ENCODE measurements around the gene TMEM132C.

Gene TMEM132C

DNA sequence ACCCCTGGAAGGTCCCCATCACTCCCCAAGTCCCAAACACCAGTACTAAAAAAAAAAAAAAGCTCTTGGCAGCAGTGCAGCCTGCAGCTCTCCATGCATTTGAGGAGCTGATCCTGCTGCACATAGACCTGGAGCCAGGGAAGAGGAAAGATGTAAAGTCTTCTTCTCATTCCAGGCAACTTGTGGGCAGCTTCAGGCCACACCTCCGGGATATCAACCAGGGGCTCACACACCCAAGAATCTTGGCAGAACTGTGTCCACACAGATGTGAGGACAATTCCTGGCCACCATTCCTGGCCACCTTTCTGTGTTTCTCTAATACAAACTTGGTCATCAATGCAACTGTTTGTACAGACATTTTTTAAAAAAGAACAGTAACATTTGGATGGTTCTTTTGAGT lies 72.7 kb downstream of the TMEM132C start:
- DNase-seq = no peak

DNA sequence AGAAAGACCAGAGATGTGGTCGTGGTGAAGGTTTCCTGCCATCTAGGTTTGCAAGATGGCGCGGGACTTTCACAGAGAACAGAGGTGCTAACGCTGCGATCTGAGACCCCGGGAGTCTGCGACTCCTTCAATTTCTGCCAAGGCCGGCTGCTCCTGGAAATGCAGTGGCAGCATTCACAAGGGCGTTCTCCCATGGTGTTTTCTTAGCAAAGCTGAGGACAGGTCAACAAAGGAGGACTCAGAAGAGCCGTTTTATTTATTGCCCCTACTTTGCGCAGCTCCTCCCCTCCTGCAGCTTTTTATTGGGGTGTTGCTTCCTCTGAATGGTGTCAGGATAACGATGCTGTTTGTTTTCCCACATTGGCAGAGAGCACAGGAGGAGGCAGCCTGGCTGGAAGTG lies 86.3 kb downstream of the TMEM132C start:
- no peak for DNase-seq

DNA sequence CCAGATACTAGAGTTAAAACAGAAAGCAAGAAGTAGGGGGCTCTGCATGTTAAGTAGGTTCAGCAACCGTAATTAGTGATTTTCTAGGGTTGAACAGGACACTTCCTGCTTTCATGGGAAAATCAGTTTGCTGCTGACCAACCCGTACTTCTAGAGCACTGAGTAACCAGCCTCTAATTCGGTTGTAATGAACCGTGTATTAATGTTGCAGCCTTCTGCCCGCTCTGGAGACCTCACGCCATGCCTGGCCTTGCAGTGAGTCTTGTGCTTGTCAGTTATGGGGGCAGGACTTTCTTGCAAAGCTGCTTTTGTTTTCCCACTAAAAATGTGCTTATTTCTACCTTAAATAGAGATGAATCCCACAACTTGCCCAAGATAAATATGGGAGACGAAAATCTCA lies 89.6 kb downstream of the TMEM132C start:
- no peak for DNase-seq

DNA sequence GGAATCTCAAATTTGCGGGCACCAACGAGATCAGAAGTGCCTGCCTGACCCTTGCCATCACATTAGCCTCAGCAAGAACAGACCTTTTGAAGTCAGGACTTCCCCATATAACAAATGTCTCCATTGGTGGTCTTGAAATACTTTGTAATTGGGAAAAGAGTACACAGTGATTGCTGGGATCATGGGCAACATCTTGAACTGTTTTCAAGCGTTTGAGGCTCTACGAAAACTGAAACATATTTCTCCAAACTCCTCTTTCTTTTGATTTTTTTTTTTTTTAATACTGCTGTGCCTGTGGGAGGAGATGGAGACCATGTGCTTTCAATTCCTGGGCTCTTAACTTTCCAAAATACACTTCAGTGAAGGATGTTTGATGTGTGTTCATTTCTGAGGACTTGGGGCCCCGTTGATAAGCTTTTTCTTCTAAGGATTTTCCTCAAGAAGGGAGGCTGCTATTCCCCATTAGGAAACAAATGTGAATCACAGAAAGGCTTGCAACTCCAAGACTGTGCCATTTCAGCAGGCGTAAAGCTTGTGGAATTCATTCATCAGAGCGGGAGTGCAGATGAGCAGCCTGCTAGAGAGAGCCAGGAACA lies 94.5 kb downstream of the TMEM132C start:
- no peak for DNase-seq

DNA sequence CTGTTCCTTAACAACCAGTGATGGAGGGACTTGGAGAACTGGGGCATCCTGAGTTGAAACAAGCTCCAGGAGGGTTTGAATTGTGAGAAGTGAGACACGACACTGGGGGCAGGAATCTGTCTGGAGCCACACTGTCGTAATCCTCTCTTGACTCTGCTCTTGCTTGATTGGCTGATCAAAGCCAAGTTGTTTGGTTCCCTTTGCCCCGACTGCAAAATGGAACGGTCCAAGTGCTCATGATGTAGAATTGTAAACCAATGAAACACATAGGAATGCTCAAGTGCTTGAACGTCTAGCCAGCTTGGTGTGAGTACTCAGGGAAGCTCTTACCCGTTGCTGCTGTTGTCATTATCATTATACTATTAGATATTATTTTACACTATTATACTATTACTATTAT lies 98.1 kb downstream of the TMEM132C start:
- DNase-seq = no peak

DNA sequence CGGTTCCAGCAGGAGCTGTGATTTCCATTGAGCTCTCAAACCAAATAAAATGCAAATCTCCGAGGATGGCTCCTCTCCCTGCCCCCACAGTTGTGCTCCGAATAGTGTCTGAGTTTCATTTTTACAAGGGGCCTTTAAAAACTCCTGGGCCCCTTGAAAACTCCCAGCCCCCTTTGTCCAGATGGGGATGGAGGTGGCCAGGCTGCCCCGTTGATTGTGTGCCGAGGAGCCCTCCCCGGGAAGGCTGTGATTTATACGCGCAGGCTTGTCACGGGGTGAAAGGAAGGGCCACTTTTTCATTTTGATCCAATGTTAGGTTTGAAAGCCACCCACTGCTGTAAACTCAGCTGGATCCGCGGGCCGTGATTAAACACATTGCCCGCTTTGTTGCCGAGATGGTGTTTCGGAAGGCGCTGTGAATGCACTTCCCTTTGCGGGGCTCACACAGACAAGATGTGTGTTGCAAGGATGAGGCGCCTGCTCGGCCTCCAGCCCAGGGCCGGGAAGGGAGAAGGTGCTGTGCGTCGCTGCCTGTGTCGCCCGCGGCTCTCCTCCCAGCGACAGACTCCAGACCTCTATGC lies 98.8 kb downstream of the TMEM132C start:
- no peak for DNase-seq

DNA sequence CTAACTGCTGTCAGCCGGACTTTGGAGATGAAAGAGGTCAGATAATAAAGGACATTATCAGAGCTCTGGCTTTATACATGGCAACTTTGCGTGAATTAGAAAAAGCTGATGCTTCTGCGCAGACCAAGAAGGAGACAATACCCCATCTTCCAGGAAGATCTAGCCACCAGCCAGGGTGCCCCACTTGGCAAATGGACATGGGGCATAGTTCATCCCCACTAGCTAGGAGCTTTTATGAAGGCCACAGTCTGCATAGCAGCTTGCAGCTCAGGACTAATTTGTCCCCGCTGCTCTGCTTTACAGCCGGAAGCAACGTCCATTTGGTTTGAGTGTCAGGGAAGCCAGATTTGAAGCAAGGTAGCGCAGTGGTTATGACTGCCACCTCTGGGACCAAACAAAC lies 101.0 kb downstream of the TMEM132C start:
- DNase-seq = no peak

DNA sequence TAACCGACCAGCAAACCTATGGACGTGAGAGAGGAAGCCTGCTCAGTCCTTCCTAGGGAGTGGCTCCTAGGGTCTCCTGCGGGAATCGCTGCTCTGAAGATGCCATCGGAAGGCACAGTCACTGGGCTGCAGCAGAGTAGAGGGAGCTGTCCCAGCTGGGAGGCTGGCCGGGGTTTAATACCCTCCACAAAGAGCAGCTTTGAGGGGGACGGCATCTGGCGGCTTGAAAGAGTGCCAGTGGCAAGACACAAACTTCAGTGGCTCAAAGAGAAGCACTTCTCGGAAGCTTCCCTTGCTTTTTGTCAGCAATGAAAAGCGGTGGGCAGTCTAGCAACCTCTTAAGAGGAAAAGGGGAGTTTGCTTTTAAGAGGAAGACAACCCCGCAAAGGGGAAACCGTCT lies 114.6 kb downstream of the TMEM132C start:
- no peak for DNase-seq

DNA sequence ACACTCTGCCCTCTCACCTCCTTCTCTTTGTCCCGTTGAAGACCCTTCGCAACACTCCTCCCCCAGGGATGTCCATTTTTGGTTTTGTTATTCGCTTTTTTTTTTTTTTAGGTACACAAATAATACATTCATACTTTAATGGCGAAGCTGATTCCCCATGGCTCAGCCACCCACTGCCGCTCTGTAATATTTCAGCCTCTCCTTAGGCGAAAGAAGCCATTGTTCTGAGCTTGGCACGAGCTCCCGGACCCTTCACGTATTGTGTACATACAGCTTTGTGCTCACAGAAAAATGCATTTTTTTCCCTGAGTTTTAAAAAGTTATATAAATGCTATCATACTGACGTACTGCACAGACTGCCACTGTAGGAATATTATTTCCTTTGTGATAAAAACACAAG lies 115.0 kb downstream of the TMEM132C start:
- no peak for DNase-seq

DNA sequence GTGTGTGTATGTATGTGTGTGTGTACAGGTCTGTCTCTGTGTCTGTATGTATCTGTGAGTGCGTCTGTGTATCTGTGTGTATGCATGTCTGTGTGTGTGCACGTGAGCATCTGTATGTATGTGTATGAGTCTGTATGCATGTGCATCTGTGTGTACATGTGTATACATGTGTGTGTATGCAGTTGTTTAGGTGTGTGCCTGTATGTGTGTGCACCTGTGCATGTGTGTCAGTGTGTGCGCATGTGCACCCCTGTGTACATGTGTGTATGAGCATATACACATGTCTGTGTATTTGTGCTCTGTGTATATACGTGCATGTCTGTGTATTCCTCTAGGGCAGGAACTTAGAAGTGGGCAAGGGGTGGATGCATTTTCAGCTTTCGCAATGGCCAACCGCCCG lies 116.0 kb downstream of the TMEM132C start:
- DNase-seq = no peak

DNA sequence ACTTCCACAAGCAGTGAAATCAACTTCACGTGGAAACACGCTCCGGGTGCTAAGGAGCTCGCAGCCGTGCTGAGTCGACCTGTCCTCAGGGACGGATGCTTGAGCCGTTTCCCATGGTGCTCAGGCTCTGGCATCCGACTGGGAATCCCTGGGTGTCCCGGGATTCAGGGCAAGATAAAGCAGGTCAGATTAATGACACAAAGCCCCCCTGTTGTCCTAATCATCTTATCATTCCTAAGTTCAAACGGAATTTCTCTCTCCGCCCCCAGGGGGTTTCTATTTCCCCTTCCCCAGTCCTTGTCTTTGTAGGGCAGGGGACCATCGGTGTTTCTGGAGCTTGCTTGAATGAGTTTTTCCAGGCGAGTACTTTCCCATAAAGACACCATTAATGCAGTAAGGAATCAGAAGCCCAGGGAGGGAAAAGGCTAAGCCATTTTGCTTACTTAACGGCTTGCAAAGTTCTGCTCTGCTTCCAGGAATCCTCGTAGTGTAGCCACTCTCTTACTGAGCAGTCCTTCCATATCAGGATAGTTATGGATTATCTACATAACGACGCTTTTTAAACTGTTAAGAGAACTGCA lies 116.5 kb downstream of the TMEM132C start:
- DNase-seq = no peak

DNA sequence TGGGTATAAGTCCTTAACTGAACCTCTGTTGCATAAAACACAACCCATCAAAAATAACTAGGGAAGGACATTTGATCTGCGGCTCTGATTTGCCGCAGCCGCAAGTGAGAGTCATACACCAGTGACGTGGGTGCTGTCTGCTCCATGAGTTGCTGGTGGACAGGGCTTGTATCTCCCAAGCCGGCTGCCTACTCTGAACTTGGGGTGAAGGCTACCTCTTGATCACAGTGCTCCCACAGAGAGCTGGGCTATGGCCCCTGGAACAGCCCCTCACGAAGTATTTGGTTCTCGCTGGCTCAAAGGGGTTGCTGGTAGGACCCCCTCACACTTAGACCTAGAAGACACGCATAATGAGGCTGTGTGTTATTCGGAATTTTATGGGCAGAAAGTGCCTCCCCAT lies 118.8 kb downstream of the TMEM132C start:
- DNase-seq = no peak

DNA sequence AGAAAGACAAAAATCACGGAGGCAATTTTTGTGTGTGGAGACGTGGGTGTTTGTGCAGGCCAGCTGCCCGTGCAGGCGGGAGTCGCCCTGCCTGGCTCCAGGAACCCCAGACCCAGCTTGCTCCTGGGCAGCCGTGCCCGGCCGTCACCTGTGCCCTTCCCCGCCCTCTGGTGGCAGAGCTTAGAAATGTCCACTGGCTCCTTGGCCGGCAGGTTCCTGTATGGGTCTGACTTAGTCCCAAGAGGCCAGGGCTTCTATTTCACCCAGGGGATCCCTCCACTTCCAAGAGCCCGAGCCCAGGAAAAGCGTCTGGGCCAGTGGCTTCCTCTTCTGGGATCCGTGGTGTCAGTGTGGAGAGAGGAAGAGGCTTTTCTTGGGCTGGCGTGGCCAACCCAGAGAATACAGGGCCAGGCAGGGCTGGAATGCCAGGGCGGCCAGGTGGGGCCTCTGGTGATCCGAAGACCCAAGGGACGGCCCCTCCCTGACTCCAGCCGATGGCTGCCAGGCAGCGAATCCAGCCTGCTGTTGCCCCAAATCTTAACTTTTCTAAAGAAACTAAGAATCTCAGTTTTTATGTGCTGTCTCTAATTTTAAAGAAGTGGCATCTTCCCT lies 120.9 kb downstream of the TMEM132C start:
- DNase-seq = peak; percentile 7

DNA sequence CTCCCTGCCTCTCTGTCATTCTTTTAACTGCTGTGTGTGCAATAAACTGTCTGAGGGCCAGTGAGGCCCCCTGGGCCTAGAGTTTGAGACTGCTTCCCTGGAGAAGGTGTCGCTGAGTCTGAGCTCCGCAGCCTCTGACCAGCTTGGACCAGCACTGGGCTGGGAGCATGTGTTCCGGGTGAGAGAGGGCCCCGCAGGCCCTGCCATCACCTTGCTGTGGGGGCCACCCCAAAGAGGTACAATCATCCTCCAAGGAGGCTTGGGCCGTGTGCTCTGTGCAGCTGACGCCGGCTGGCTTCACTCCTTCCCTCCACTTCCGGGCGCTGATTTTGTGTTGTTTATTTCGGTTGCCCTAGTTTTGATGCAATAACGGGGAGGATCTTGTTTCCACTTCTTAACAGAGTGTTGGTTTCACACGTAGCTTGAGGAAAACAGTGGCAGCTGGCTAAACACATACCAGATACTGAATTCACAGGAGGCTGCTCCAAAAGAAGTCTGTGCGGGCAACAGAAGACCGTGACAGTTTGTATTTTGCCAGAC lies 121.6 kb downstream of the TMEM132C start:
- peak; percentile 30 for DNase-seq

DNA sequence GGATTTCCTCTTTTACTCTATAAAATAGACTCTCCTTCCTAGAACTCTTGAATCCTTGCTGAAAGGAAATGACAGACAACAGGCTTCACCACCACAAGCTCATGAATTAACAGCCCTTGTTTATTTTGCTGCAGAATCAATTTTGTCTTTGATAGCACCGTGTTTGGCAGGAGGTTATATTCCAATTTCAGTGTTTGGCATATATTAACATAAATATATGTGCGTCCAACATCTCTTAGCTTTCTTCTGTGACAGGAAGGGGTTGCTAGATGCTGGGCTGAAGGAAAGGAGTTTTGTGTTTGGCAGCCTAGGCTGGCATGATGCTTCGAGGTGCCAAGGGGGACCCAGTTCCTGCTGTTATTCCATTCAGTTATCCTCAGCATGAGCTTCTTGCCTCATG lies 126.4 kb downstream of the TMEM132C start:
- no peak for DNase-seq

DNA sequence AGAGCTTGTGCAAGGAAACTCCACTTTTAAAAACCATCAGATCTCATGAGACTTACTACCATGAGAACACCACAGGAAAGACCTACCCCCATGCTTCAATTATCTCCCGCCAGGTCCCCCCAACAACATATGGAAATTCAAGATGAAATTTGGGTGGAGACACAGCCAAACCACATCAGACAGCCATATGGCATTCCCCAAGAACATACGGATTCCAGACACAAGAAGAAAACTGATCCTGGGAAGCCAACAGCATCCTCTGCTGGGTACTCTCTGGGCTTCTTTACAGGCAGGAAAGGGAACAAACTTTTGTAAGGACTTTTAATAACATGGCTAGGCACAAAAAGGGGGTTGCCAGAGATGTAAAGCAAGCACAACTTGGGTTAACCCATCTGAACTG lies 127.2 kb downstream of the TMEM132C start:
- no peak for DNase-seq

DNA sequence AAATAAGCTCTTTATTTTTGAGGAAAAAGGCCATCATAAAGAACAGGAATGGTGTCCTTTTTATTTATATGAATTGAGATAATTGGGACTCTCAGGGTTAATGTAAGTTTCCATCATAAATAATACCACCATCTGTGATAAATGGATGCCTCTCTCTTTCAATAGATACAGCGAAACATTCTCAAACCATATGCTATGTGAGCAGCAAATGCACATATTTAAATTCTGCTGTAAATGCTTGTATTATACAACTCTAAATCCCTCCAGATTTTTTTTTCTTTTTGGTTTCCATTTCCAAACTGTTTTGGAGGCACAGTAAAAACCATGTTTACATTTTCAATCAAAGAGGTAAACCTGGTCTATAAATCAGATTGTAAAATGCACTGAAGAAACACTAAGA lies 132.3 kb downstream of the TMEM132C start:
- DNase-seq = no peak

DNA sequence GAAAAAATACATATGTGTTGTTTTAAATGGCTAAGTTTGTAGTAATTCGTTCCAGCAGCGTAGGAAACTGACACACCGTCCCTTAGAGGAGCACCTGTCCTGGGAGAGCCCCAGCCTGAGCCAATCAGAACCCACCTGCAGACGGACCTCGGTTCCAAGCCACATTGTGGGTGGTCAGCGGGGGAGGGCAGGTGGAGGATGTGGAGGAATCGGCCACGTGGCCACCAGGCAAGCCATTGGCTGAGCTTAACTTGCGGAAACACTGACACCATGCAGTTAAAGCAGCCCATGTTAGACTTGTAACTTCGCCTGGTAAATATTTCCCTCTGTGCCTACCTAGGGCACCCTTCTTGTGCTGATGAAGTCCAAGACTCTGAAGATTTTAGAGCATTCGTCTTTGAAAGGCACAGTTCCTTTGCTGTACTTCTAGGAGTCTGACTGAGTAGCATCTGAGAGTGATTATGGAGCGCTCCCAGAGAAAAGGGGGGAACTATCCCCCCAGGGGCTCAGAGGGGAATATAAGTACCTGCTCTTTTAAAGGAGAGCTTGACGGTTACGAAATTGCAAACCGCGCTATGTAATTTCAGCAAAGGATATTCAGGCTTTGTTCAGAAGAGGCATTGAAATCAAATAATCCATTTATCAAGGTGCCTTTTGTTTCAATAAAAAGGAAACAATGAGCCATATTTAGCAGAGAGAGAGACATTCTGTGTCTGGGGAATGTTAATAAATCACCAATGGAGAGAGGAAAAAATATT lies 135.7 kb downstream of the TMEM132C start:
- DNase-seq = no peak

DNA sequence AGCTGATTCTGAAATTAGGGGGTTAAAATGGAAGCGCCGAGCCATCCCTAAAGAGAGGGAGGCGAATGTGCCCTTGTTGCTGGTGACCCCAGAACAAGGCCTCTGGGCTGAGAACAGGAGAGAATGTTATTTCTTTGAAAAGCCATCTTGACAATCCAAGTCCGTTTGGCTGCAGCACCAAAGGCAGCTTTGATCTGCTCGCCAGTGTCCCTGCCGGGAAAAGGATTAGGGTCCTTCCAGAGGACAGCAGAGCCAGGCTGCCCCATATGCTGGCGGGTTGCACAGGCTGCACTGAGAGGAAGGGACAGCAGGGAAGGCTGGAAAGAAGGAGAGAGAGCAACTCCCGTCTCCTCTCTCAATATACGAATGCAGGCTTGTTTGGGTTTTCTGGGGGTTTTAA lies 141.7 kb downstream of the TMEM132C start:
- no peak for DNase-seq

DNA sequence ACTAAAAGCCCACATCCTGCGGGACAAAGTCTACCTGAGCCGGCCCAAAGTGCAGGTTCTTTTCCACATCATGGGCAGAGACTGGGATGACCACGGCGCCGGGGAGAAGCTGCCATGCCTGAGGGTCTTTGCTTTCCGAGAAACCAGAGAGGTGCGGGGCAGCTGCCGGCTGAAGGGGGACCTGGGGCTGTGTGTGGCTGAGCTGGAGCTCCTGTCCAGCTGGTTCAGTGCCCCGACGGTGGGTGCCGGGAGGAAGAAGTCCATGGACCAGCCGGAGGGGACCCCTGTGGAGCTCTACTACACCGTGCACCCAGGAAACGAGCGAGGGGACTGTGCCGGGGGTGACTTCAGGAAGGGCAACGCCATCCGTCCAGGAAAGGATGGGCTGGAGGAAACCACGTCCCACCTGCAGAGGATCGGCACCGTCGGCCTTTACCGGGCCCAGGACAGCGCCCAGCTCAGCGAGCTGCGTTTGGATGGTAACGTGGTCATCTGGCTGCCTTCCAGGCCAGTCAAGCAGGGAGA lies 148.1 kb downstream of the TMEM132C start:
- DNase-seq = no peak

DNA sequence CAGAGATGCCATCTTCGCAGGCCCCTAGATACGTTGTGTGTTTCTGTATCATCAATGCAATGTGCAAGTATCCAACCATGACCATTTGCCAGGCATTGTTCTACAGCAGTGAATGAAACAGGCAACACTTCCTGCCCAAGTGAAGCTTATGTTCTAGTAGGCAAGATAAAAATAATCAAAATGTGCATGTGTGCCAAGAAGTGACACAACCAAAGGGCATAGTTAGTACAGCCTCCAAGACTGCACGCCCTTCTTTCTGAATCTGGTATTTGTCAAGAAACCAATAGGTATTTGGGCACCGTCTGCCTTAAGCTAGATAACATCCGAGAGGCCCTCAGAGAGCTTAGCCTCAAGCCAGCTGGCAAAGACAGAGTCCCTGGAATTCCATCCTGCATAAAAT lies 152.0 kb downstream of the TMEM132C start:
- DNase-seq = no peak

DNA sequence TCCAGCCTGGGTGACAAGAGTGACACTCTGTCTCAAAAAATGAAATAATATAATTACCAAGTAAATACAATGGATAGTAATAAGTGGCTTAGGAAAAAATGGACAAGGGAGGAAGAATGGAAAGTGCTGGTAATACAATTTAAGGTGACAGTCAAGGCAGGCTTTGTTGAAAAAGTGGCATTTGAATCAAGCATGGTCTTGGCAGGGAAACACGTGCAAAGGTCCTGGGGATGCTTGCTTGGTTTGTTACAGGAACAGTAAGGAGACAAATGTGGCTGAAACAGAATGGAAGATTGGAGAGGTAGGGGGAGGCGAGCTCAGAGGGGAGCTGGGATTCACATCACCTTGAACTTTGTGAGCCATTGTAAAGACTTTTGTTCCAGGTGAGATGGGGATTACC lies 153.2 kb downstream of the TMEM132C start:
- DNase-seq = no peak

DNA sequence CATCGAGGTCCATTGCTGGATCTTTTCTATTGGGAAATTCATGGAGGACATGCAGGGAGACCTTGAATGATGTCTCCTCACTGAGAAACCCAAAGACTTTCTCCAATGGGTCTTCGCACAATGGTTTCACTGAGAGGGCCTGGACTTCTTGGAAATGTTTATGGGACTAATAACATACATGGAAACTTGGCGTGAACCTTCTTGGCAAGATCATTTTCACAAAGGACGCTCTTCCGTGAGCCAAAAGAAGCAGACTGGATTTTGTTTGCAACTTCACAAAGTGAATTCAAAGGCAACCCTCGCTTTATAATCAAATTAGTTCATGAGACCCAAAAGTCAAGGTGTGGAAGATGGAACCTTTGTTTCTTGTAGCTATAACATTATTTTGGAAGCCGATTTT lies 154.4 kb downstream of the TMEM132C start:
- DNase-seq = no peak
